22Rv1 (cell line): Measurements from ENCODE around the gene TMPRSS7.

Experiments
- H3K27ac ChIP-seq: fragments of 450-650 bp; 2 replicates; pipeline ENCODE4 v1.5.1; 2017
- ZFX ChIP-seq: fragments of 450-650 bp; IDR thresholded peaks from 2 replicates; pipeline ENCODE4 v1.6.1; 2017; ENCODE audit warnings: antibody characterized with exemption, borderline replicate concordance
- TF ChIP-seq, protein P1 (sequence below): fragments of 450-650 bp; IDR thresholded peaks from 2 replicates; pipeline ENCODE4 v1.5.1; 2017; ENCODE audit warnings: mild to moderate bottlenecking

The TMPRSS7 gene

DNA sequence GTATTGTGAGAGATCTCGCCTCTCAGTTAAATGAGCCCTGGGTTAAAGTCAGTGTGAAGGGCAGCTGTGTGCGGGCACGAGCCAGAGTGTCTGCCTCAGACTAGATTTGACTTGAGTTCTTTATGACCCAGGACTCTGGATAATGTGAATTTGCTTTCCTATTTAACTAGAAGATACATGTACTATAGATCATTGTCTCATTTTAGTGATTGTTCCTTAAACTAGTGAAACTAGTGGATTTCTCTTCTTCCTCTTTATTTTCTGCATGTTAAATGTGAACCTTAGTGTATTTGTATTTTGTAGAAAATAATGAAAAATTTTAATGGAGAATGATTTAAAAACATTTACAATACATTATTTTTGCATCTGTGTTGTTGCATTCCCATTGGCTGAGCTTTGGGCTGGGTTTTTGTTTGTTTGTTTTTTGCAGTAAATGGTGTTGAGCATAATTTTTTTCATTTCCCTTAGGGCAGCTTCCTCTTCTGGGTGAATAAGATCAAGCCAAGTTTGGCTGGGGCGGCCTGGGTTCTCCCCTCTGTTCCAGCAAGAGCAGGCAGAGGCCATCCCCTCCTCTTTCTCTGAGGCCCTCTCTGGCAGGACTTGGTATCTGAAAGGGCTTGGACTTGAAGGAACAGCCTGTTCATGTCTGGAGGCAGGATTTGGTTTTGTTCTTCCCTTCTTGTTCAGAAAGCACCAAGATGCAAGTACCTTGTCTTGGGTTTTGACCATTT is 83.5 kb downstream of the TMPRSS7 start:
- TF ChIP-seq ZFX = no peak
- no peak overlapping the region for H3K27ac ChIP-seq

DNA sequence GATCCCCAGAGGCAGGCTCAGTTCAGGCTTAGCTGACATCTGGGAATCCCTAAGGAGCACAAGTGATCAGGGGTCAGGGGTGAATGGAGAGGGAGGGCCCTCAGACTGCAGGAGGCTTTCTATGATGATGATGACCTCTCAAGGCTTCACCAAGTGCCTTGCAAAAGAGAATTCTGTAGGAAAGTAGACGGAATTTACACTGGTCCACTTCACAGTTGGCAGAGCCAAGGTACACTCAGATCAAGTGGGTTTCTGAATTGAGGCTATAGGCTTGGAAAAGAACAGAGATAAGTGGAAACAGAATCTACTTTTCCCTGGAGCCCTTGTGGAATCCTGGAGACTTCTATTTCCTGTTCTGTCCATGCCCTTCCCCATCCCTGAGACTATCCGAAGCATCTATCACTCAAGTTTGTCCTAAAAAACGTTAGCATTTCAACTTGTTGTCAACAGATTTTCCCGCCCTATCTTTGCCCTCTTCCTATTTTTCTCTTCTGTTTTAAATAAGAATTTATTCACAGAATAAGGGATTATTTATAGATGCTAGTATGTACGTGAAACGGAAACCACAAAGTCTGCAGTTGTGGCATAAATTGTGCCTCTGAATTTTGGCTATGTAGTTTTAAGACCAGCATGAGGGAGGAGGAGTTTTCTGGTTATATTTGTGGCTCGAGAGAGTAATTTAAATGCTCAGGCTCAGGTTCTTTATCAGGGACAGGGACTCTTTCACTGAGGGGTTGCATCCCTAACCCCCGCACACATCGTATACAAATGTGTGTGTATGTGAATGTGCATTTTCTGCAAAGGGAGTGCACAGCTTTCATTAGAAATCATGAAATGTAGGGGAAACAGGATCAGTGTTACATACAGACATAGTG is 85.7 kb downstream of the TMPRSS7 start:
- no peak overlapping the region for H3K27ac ChIP-seq
- TF ChIP-seq, protein P1, sequence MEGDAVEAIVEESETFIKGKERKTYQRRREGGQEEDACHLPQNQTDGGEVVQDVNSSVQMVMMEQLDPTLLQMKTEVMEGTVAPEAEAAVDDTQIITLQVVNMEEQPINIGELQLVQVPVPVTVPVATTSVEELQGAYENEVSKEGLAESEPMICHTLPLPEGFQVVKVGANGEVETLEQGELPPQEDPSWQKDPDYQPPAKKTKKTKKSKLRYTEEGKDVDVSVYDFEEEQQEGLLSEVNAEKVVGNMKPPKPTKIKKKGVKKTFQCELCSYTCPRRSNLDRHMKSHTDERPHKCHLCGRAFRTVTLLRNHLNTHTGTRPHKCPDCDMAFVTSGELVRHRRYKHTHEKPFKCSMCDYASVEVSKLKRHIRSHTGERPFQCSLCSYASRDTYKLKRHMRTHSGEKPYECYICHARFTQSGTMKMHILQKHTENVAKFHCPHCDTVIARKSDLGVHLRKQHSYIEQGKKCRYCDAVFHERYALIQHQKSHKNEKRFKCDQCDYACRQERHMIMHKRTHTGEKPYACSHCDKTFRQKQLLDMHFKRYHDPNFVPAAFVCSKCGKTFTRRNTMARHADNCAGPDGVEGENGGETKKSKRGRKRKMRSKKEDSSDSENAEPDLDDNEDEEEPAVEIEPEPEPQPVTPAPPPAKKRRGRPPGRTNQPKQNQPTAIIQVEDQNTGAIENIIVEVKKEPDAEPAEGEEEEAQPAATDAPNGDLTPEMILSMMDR = no peak
- TF ChIP-seq ZFX = no peak

DNA sequence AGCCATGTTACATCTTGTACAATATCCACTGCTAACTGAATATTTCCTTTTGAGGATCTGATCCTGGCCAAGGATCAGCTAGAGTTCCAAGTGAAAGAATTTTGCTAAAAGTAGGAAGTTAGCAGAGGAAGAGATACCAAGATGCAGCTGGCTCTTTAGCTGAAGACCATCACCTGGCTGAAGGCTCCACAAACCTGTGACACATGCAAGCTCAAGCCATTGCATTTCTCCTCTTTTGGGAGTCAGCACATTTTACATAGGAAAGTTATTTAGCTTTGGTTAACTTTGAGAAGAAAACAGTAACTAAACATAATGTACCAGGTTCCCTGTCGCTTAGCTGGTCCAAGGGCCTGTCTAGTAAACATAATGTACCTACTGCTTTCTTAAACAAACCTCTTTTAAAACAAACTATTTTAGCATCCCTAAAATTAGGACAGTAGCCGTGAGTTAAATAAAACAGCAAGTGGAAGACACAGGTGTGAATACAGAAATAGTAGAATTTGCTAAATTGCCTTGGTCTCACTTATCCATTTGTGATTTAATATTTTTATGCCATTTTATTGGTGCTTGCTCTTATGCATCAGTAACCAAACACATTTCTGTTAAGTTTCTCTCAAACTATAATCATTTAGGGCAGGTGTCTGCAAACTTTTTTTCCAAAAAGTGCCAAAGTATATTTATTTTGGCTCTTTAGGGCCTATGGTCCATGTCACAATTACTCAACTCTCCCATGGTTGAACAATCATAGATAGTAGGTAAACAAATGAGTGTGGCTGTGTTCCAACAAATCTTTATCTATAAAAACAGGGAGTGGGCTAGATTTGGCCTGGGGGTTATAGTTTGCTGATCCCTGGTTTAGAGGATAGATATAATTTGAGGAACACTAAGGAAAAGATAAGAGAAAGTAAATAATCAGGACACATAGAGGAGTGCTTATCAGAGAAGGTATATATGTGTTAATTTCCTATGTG is 87.3 kb downstream of the TMPRSS7 start:
- TF ChIP-seq, protein P1 = no peak
- TF ChIP-seq ZFX = no peak
- H3K27ac ChIP-seq = no peak overlapping the region

DNA sequence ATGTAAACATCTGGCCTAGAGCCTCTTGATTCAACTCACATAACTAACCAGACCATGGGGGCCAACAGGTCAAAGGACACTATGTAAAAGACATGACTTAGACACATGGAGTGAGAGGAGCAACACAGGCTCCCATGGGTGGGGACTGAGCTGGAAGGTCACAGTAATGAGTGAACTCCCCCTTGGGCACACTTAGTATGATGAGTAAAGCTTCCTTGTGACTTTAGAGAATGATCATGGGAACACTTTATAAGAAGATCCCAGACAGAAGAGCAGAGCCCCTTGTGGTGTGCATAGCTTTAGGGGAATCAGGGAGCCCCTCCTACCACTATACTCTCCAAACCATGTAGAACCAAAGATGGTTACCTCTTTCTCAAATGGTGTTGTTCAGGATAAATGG is 88.3 kb downstream of the TMPRSS7 start:
- H3K27ac ChIP-seq = no peak overlapping the region
- TF ChIP-seq, protein P1 = no peak
- TF ChIP-seq ZFX = no peak

GRCh38 chr3:112123548-112123947 is 89.0 kb downstream of the TMPRSS7 start:
- TF ChIP-seq, protein P1 = no peak
- TF ChIP-seq ZFX = no peak
- no peak overlapping the region for H3K27ac ChIP-seq

GRCh38 chr3:112124907-112125607 is 90.5 kb downstream of the TMPRSS7 start:
- H3K27ac ChIP-seq = no peak overlapping the region
- TF ChIP-seq, protein P1 = no peak
- no peak for TF ChIP-seq ZFX
